Fibroblast of pulmonary artery (primary cell): ENCODE results near the gene NTM.

ENCODE experiments used
- DNase-seq: peaks from one replicate; pipeline ENCODE4 v3.0.0-alpha.2; 2010; ENCODE audit warnings: low read depth
- H3K4me3 ChIP-seq: replicated peaks from 2 replicates; pipeline ENCODE4 v1.5.1; 2011; ENCODE audit warnings: low read depth, mild to moderate bottlenecking, control low read depth, low read length, moderate library complexity
- CTCF ChIP-seq: IDR thresholded peaks from 2 replicates; pipeline ENCODE4 v1.5.1; 2011; ENCODE audit warnings: mild to moderate bottlenecking, control low read depth, low read length, inconsistent platforms; ENCODE audit errors: missing control alignments

NTM gene

GRCh38 chr11:132043714-132044113 is 673.3 kb downstream of the NTM start:
- DNase-seq, result no peak
- H3K4me3 ChIP-seq, result no peak overlapping the region
- no peak for TF ChIP-seq CTCF

GRCh38 chr11:132045107-132045506 is 674.7 kb downstream of the NTM start:
- no peak for TF ChIP-seq CTCF
- DNase-seq, result no peak
- H3K4me3 ChIP-seq, result no peak overlapping the region

- DNase-seq, result no peak
- no peak for TF ChIP-seq CTCF
- no peak overlapping the region for H3K4me3 ChIP-seq
These were observed 676.0 kb downstream of the NTM start for GRCh38 chr11:132046288-132046865.

- TF ChIP-seq CTCF, result no peak
These were observed 676.8 kb downstream of the NTM start for GRCh38 chr11:132047167-132047566.

GRCh38 chr11:132048040-132048439 is 677.6 kb downstream of the NTM start:
- no peak overlapping the region for H3K4me3 ChIP-seq
- DNase-seq, result no peak
- TF ChIP-seq CTCF, result no peak

More at GRCh38 chr11:132047167-132047566, 676.8 kb downstream of the NTM start:
- H3K4me3 ChIP-seq, result no peak overlapping the region
- DNase-seq, result no peak

GRCh38 chr11:132049205-132049604 is 678.8 kb downstream of the NTM start:
- DNase-seq, result no peak
- no peak overlapping the region for H3K4me3 ChIP-seq
- no peak for TF ChIP-seq CTCF

- TF ChIP-seq CTCF, result no peak
- DNase-seq, result no peak
- no peak overlapping the region for H3K4me3 ChIP-seq
These were observed 679.6 kb downstream of the NTM start for GRCh38 chr11:132050049-132050448.
